Measurements from ENCODE around the gene PHACTR1.

Gene PHACTR1

DNA sequence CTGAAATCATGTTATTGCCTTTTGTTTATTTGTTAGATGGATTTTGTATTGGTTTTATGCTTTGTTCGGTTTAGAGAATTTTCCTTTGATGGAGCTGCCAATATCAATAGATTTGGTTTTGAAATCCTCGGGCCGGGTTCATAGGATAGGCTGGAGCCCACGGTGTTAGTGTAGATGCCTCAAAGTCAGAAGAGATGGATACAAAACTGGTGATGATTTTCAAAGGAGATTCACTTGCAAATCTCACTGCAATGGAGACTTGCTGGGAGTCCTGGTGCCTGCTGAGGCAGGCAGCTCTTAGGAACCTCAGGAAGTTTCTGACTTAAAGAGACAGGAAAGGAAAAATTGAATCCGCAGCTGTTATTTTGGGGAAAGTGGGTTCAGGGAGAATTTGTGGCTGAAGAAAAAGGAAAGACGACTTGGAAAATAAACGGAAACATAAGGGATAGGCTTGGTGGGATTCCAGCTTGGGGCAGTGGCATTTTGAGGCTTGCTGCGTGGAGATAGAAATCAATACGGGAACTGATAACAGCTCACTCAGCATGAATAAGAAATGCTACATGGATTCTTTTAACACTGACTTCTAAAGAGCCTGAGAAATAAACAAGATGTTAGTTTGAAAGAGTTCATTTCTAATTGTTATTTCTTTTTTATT, 241.6 kb downstream of the PHACTR1 start:
- TF ChIP-seq USF1 (IDR thresholded peaks at IDR 0.05) (no peak), CREB1 (IDR thresholded peaks at IDR 0.05; ENCODE audit: low read depth) (no peak), TCF12 (IDR thresholded peaks at IDR 0.05; ENCODE audit: low read depth) (no peak), RAD21 (IDR thresholded peaks at IDR 0.05; ENCODE audit: low read depth) (no peak), TEAD4 (IDR thresholded peaks at IDR 0.05) (no peak), EP300 (IDR thresholded peaks at IDR 0.05; ENCODE audit: borderline replicate concordance) (no peak), YY1 (IDR thresholded peaks at IDR 0.05; ENCODE audit: low read depth) (no peak), EGR1 (IDR thresholded peaks at IDR 0.05) (no peak)
- TF ChIP-seq, protein P1, sequence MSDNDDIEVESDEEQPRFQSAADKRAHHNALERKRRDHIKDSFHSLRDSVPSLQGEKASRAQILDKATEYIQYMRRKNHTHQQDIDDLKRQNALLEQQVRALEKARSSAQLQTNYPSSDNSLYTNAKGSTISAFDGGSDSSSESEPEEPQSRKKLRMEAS (IDR thresholded peaks at IDR 0.05), result no peak

DNA sequence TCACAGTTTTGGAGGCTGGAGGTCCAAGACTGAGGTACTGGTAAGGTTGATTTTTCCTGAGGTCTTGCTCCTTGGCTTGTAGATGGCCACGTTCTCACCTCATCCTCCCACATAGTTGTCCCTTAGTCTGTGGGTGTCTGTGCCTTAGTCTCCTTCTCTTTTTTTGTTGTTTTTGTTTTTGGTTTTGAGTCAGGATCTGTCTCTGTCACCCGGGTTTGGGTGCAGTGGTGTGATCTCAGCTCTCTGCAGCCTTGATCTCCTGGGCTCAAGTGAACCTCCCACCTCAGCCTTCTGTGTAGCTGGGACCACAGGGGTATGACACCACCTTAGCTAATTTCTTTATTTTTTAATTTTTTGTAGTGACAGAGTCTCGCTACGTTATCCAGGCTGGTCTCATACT, 245.2 kb downstream of the PHACTR1 start:
- no peak for TF ChIP-seq TEAD4 (IDR thresholded peaks at IDR 0.05)
- TF ChIP-seq RAD21 (IDR thresholded peaks at IDR 0.05; ENCODE audit: low read depth), result no peak
- no peak for TF ChIP-seq EP300 (IDR thresholded peaks at IDR 0.05; ENCODE audit: borderline replicate concordance)
- TF ChIP-seq USF1 (IDR thresholded peaks at IDR 0.05), result no peak
- TF ChIP-seq EGR1 (IDR thresholded peaks at IDR 0.05), result no peak
- no peak for TF ChIP-seq YY1 (IDR thresholded peaks at IDR 0.05; ENCODE audit: low read depth)
- TF ChIP-seq, protein P2, sequence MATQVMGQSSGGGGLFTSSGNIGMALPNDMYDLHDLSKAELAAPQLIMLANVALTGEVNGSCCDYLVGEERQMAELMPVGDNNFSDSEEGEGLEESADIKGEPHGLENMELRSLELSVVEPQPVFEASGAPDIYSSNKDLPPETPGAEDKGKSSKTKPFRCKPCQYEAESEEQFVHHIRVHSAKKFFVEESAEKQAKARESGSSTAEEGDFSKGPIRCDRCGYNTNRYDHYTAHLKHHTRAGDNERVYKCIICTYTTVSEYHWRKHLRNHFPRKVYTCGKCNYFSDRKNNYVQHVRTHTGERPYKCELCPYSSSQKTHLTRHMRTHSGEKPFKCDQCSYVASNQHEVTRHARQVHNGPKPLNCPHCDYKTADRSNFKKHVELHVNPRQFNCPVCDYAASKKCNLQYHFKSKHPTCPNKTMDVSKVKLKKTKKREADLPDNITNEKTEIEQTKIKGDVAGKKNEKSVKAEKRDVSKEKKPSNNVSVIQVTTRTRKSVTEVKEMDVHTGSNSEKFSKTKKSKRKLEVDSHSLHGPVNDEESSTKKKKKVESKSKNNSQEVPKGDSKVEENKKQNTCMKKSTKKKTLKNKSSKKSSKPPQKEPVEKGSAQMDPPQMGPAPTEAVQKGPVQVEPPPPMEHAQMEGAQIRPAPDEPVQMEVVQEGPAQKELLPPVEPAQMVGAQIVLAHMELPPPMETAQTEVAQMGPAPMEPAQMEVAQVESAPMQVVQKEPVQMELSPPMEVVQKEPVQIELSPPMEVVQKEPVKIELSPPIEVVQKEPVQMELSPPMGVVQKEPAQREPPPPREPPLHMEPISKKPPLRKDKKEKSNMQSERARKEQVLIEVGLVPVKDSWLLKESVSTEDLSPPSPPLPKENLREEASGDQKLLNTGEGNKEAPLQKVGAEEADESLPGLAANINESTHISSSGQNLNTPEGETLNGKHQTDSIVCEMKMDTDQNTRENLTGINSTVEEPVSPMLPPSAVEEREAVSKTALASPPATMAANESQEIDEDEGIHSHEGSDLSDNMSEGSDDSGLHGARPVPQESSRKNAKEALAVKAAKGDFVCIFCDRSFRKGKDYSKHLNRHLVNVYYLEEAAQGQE (IDR thresholded peaks at IDR 0.05; ENCODE audit: low read depth), result no peak
- no peak for TF ChIP-seq TAF1 (IDR thresholded peaks at IDR 0.05; ENCODE audit: low read depth)
- no peak for TF ChIP-seq CEBPB (IDR thresholded peaks at IDR 0.05)
- TF ChIP-seq FOXM1 (IDR thresholded peaks at IDR 0.05; ENCODE audit: borderline replicate concordance, low read depth), result no peak
- TF ChIP-seq ZBTB7A (IDR thresholded peaks at IDR 0.05; ENCODE audit: low read depth), result no peak
- TF ChIP-seq, protein P1 (IDR thresholded peaks at IDR 0.05), result no peak
- TF ChIP-seq NFIC (IDR thresholded peaks at IDR 0.05), result no peak
- no peak for TF ChIP-seq TCF12 (IDR thresholded peaks at IDR 0.05; ENCODE audit: low read depth)
- no peak for TF ChIP-seq CREB1 (IDR thresholded peaks at IDR 0.05; ENCODE audit: low read depth)

DNA sequence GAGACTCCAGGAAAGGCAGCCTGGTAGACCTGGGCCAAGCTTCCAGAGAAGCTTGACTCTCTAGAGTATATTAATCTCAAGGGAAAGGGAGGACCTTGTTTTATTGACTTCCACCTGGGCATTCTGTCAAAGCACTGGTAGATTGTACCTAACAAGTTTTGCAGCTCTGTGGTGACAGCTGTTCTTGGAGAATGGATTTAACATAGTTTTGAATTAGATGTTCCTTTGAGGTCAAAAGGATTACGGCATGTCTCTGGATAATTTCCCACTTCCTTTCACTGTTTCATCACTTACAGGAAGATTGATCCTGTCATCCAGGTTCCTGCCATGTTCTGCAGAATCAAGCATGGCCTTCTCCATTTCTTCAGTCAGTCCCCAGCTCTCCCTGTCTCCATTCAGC, 246.0 kb downstream of the PHACTR1 start:
- TF ChIP-seq TCF12 (IDR thresholded peaks at IDR 0.05; ENCODE audit: low read depth) (no peak), CREB1 (IDR thresholded peaks at IDR 0.05; ENCODE audit: low read depth) (no peak), ZBTB7A (IDR thresholded peaks at IDR 0.05; ENCODE audit: low read depth) (no peak), RAD21 (IDR thresholded peaks at IDR 0.05; ENCODE audit: low read depth) (no peak), EP300 (IDR thresholded peaks at IDR 0.05; ENCODE audit: borderline replicate concordance) (no peak), TAF1 (IDR thresholded peaks at IDR 0.05; ENCODE audit: low read depth) (no peak), CEBPB (IDR thresholded peaks at IDR 0.05) (no peak), EGR1 (IDR thresholded peaks at IDR 0.05) (no peak), TEAD4 (IDR thresholded peaks at IDR 0.05) (no peak), USF1 (IDR thresholded peaks at IDR 0.05) (no peak)
- TF ChIP-seq, protein P2 (IDR thresholded peaks at IDR 0.05; ENCODE audit: low read depth), result no peak
- TF ChIP-seq, protein P1 (IDR thresholded peaks at IDR 0.05), result no peak

- TF ChIP-seq CEBPB (IDR thresholded peaks at IDR 0.05), result no peak
- TF ChIP-seq EP300 (IDR thresholded peaks at IDR 0.05; ENCODE audit: borderline replicate concordance), result no peak
- TF ChIP-seq EGR1 (IDR thresholded peaks at IDR 0.05), result no peak
- no peak for TF ChIP-seq TEAD4 (IDR thresholded peaks at IDR 0.05)
- TF ChIP-seq FOXM1 (IDR thresholded peaks at IDR 0.05; ENCODE audit: borderline replicate concordance, low read depth), result no peak
- TF ChIP-seq ZBTB7A (IDR thresholded peaks at IDR 0.05; ENCODE audit: low read depth), result no peak
- TF ChIP-seq TAF1 (IDR thresholded peaks at IDR 0.05; ENCODE audit: low read depth), result no peak
- TF ChIP-seq RAD21 (IDR thresholded peaks at IDR 0.05; ENCODE audit: low read depth), result no peak
- TF ChIP-seq TCF12 (IDR thresholded peaks at IDR 0.05; ENCODE audit: low read depth), result no peak
- no peak for TF ChIP-seq USF1 (IDR thresholded peaks at IDR 0.05)
- TF ChIP-seq CREB1 (IDR thresholded peaks at IDR 0.05; ENCODE audit: low read depth), result no peak
- TF ChIP-seq, protein P2 (IDR thresholded peaks at IDR 0.05; ENCODE audit: low read depth), result no peak
- TF ChIP-seq YY1 (IDR thresholded peaks at IDR 0.05; ENCODE audit: low read depth), result no peak
- no peak for TF ChIP-seq NFIC (IDR thresholded peaks at IDR 0.05)
- TF ChIP-seq, protein P1 (IDR thresholded peaks at IDR 0.05), result no peak
Observed at GRCh38 chr6:12962987-12963386, 246.4 kb downstream of the PHACTR1 start.

Measured in Ishikawa (cell line).